Esophagus squamous epithelium (tissue), 5 donors: ENCODE data around the gene DNMT3A. TPM values are rescaled to one million over a fixed set of nuclear protein-coding genes. Genes with fewer than 3 reads are reported as not detected.
A peak's percentile ranks its signal among the peaks of the same experiment; 100 is the strongest.

Experiments
- DNase-seq: peaks from one replicate; lab custom pipeline; 2025; lab: John Stamatoyannopoulos, UW
- H3K27ac ChIP-seq, 4 donors: fragments of 200-600 bp; sonication (generic); one replicate each; pipeline ENCODE4 v1.5.1; 2016 to 2019; ENCODE audit warnings: mild to moderate bottlenecking in 1 of 4
- H3K27me3 ChIP-seq, 4 donors: fragments of 200-600 bp; sonication (generic); 1 replicate in 3 of 4; 2 replicates in 1 of 4; pipeline versions ENCODE4 v1.5.1 to v1.6.0; 2017 to 2021; ENCODE audit warnings: antibody characterized with exemption in 1 of 4
- H3K36me3 ChIP-seq, 3 donors: fragments of 200-600 bp; sonication (generic); one replicate each; pipeline ENCODE4 v1.5.1; 2016 to 2019
- H3K4me1 ChIP-seq, 3 donors: fragments of 200-600 bp; sonication (generic); one replicate each; pipeline ENCODE4 v1.5.1; 2017 to 2019
- H3K4me3 ChIP-seq, 4 donors: fragments of 200-600 bp; sonication (generic); 1 replicate in 3 of 4; 2 replicates in 1 of 4; pipeline ENCODE4 v1.5.1; 2016 to 2019; ENCODE audit warnings: mild to moderate bottlenecking in 2 of 4, moderate library complexity in 1 of 4
- H3K9me3 ChIP-seq, 3 donors: fragments of 200-600 bp; sonication (generic); one replicate each; pipeline ENCODE4 v1.5.1; 2016 to 2019
- POLR2A ChIP-seq, 4 donors: fragments of 450-650 bp; IDR thresholded peaks; one replicate each; pipeline ENCODE4 v1.6.1; 2017; ENCODE audit warnings: antibody characterized with exemption in 4 of 4, mild to moderate bottlenecking in 4 of 4, moderate library complexity in 3 of 4
- WGBS, 2 donors: methylation state at CpG; one replicate each; pipeline ENCODE4 v1.1.5; 2018; 5-methylcytosine and 5-hydroxymethylcytosine counted together
- intact Hi-C: fragments of 100-400 bp; cut with DNase I; formaldehyde crosslinking; loops from one replicate; pipeline ENCODE4 v1.15.0; 2022
- total RNA-seq, 4 donors: library from RNA; depleted of rRNA; stranded (reverse); fragments of >200 nt; gene quantifications; one replicate each; pipeline ENCODE4 v1.1.0, GENCODE V29; 2016
- TF ChIP-seq, protein P1 (sequence below), 6 experiments: fragments of 450-650 bp in 4 of 6; fragments of 200-600 bp in 2 of 6; sonication (generic) in 2 of 6; IDR thresholded peaks; one replicate each; pipeline ENCODE4 v1.5.1; 2016 to 2019; ENCODE audit warnings: antibody characterized with exemption in 6 of 6, mild to moderate bottlenecking in 4 of 6, moderate library complexity in 4 of 6
- donor health status: DM: yes; HTN: yes; CAD: no.

DNMT3A gene
- total RNA-seq, 4 donors from 2014 or later, result 4.1 to 13.6 (median 8.2) TPM

DNA sequence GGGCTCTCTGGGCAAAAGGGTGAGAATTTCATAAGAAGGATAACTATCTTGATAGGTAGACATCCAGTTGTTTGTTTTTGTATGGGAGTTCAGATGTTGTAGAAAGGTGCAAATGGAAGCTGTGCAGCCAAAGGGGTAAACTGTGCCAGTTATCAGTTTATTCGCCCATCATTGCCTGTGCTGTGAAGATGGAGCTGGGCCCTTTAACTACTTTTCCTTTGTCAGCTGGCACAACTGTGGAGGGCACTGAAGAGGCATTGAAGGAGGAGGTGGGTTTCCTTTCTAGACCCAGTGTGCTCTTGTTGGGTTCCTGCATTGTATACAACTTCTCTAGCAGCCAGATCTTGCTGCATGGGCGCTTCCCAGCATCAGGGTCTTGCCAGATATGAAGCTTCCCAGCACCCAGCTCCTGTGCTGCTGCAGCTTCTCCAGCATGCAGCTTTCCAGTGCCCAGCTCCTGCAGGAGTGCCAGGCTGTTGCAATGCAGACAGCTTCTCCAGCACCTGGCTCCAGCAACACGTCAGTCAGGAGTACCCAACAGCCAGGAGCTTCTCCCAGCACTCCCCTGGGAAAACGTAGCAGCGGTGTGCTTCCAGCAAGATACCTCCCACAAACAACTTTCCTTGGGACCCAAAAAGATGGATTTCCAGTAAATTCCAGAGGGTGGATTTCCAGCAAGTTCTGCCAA lies 15.3 kb downstream of the DNMT3A start:
- WGBS, 2 donors, result 100% methylated on average over 1 to 2 of the region's 5 CpGs
- intact Hi-C loops, result no loop called here

GRCh38 chr2:25324905-25325592 lies 16.7 kb downstream of the DNMT3A start:
- Histone ChIP-seq H3K4me3 (no peak overlapping the region), H3K27me3 (no peaks in the 10 kb centered on the region), H3K9me3 (peaks cover 0 to 10% (median 9%) of the 10 kb centered on the region in 3 donors), H3K36me3 (peaks cover 0 to 16% (median 0%) of the 10 kb centered on the region in 3 donors), H3K27ac (peak overlapping the region in 2 of 4 donors; percentile 39 to 44), H3K4me1 (peaks cover 3 to 52% (median 25%) of the 10 kb centered on the region in 3 donors)
- 75 to 92% methylated on average over 8 to 11 of the region's 16 CpGs for WGBS, 2 donors
- TF ChIP-seq, protein P1, sequence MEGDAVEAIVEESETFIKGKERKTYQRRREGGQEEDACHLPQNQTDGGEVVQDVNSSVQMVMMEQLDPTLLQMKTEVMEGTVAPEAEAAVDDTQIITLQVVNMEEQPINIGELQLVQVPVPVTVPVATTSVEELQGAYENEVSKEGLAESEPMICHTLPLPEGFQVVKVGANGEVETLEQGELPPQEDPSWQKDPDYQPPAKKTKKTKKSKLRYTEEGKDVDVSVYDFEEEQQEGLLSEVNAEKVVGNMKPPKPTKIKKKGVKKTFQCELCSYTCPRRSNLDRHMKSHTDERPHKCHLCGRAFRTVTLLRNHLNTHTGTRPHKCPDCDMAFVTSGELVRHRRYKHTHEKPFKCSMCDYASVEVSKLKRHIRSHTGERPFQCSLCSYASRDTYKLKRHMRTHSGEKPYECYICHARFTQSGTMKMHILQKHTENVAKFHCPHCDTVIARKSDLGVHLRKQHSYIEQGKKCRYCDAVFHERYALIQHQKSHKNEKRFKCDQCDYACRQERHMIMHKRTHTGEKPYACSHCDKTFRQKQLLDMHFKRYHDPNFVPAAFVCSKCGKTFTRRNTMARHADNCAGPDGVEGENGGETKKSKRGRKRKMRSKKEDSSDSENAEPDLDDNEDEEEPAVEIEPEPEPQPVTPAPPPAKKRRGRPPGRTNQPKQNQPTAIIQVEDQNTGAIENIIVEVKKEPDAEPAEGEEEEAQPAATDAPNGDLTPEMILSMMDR (IDR thresholded peaks at IDR 0.05), result no peak
- TF ChIP-seq POLR2A (IDR thresholded peaks at IDR 0.05), result no peak
- no peak for DNase-seq
- intact Hi-C loops, result no loop called here

More for the DNA sequence above, 15.3 kb downstream of the DNMT3A start:
- Histone ChIP-seq H3K4me3 (no peak overlapping the region), H3K9me3 (peaks cover 0 to 10% (median 9%) of the 10 kb centered on the region in 3 donors), H3K4me1 (peaks cover 3 to 64% (median 25%) of the 10 kb centered on the region in 3 donors), H3K27ac (no peak overlapping the region), H3K27me3 (no peaks in the 10 kb centered on the region), H3K36me3 (peaks cover 0 to 16% (median 0%) of the 10 kb centered on the region in 3 donors)
- DNase-seq, result no peak
- TF ChIP-seq POLR2A (IDR thresholded peaks at IDR 0.05), result no peak
- TF ChIP-seq, protein P1 (IDR thresholded peaks at IDR 0.05), result no peak

- intact Hi-C loops, result no loop called here
- TF ChIP-seq POLR2A (IDR thresholded peaks at IDR 0.05), result no peak
- TF ChIP-seq, protein P1 (IDR thresholded peaks at IDR 0.05), result no peak
- WGBS, 2 donors, result 20 to 47% methylated on average over 1 to 4 of the region's 4 CpGs
- peaks cover 0 to 10% (median 9%) of the 10 kb centered on the region in 3 donors for H3K9me3 ChIP-seq
- no peaks in the 10 kb centered on the region for H3K27me3 ChIP-seq
- no peak overlapping the region for H3K27ac ChIP-seq
- peaks cover 0 to 16% (median 0%) of the 10 kb centered on the region in 3 donors for H3K36me3 ChIP-seq
- DNase-seq, result no peak
- H3K4me1 ChIP-seq, result peaks cover 3 to 44% (median 25%) of the 10 kb centered on the region in 3 donors
- H3K4me3 ChIP-seq, result no peak overlapping the region
Measured at GRCh38 chr2:25324251-25324650, 17.5 kb downstream of the DNMT3A start.

GRCh38 chr2:25323610-25324189 lies 18.0 kb downstream of the DNMT3A start:
- Histone ChIP-seq H3K4me1 (peaks cover 3 to 38% (median 25%) of the 10 kb centered on the region in 3 donors), H3K9me3 (peaks cover 0 to 10% (median 9%) of the 10 kb centered on the region in 3 donors), H3K36me3 (peaks cover 0 to 16% (median 0%) of the 10 kb centered on the region in 3 donors), H3K4me3 (no peak overlapping the region), H3K27ac (peak overlapping the region in 1 of 4 donors; percentile 5), H3K27me3 (no peaks in the 10 kb centered on the region)
- intact Hi-C loops, result no loop called here
- WGBS, 2 donors, result 43 to 47% methylated on average over 8 of the region's 8 CpGs
- TF ChIP-seq POLR2A (IDR thresholded peaks at IDR 0.05), result no peak
- TF ChIP-seq, protein P1 (IDR thresholded peaks at IDR 0.05), result no peak
- no peak for DNase-seq
